Stimulated activated CD4-positive, alpha-beta T cell treated with anti-CD3 and anti-CD28 coated beads, Interleukin-4, amount 100 ng/mL, for 24 hours (primary cell): ENCODE data around the gene CNTN2.

Source experiments
- DNase-seq: peaks from one replicate; pipeline ENCODE4 v3.0.0-alpha.2; 2020

CNTN2 gene, protein sequence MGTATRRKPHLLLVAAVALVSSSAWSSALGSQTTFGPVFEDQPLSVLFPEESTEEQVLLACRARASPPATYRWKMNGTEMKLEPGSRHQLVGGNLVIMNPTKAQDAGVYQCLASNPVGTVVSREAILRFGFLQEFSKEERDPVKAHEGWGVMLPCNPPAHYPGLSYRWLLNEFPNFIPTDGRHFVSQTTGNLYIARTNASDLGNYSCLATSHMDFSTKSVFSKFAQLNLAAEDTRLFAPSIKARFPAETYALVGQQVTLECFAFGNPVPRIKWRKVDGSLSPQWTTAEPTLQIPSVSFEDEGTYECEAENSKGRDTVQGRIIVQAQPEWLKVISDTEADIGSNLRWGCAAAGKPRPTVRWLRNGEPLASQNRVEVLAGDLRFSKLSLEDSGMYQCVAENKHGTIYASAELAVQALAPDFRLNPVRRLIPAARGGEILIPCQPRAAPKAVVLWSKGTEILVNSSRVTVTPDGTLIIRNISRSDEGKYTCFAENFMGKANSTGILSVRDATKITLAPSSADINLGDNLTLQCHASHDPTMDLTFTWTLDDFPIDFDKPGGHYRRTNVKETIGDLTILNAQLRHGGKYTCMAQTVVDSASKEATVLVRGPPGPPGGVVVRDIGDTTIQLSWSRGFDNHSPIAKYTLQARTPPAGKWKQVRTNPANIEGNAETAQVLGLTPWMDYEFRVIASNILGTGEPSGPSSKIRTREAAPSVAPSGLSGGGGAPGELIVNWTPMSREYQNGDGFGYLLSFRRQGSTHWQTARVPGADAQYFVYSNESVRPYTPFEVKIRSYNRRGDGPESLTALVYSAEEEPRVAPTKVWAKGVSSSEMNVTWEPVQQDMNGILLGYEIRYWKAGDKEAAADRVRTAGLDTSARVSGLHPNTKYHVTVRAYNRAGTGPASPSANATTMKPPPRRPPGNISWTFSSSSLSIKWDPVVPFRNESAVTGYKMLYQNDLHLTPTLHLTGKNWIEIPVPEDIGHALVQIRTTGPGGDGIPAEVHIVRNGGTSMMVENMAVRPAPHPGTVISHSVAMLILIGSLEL

GRCh38 chr1:205042911-205043806 is at the start of gene CNTN2:
CNTN2 (plus strand) TSS chr1:205043212; CDS start chr1:205053186, 9,974 bp downstream.
- no peak for DNase-seq

GRCh38 chr1:204994086-204994862 is 48.7 kb upstream of the CNTN2 start:
- no peak for DNase-seq

- no peak for DNase-seq
Observed at GRCh38 chr1:204996981-204997380, 46.0 kb upstream of the CNTN2 start.

- no peak for DNase-seq
Observed at GRCh38 chr1:204997591-204998355, 45.2 kb upstream of the CNTN2 start.

DNA sequence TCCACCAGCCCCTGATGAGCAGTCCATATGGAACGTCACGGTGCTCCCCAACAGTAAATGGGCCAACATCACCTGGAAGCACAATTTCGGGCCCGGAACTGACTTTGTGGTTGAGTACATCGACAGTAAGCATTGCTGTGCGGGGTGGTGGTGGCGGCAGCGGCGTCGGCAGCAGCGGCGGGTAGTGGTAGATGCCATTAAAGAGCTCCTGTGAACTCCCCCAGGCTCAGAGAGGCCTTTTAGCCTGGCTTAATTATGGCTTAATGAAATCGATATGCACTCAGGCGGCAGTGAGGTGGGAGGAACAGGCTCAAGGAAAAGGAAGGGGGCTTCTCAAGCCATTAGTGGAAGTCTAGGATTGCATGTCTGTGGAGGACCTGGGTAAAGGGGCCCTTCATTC is 41.9 kb upstream of the CNTN2 start:
- no peak for DNase-seq

GRCh38 chr1:205002705-205003104 is 40.3 kb upstream of the CNTN2 start:
- no peak for DNase-seq

- no peak for DNase-seq
Observed at GRCh38 chr1:205003358-205004131, 39.5 kb upstream of the CNTN2 start.

- DNase-seq = no peak
Observed at GRCh38 chr1:205004351-205004750, 38.7 kb upstream of the CNTN2 start.

GRCh38 chr1:205008896-205009295 is 34.1 kb upstream of the CNTN2 start:
- no peak for DNase-seq

- DNase-seq = no peak
Observed at GRCh38 chr1:205009670-205010069, 33.3 kb upstream of the CNTN2 start.

- DNase-seq = no peak
Observed at GRCh38 chr1:205012391-205013140, 30.4 kb upstream of the CNTN2 start.

GRCh38 chr1:205013683-205014367 is 29.2 kb upstream of the CNTN2 start:
- no peak for DNase-seq

GRCh38 chr1:205014783-205015182 is 28.2 kb upstream of the CNTN2 start:
- no peak for DNase-seq

DNA sequence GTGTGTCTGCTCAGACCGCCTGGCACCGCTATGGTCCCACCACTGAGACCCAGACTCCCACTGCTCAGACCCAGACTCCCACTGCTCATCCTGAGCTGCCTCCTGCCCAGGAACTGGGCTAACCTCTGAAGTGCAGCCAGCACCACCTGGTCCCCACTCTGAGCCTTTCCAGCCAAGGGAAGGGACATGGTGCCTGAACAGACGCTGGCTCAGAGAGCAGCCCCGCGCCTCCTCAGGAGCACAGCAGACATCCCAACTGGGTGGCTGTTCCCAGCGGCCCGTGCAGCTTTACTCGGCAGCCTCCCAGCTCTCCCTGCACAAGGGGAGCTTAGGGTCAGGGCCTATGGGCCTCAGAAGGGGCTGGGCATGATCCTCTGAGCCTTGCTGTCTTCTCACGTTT is 27.8 kb upstream of the CNTN2 start:
- no peak for DNase-seq

- DNase-seq = no peak
Observed at GRCh38 chr1:205016075-205016474, 26.9 kb upstream of the CNTN2 start.

DNA sequence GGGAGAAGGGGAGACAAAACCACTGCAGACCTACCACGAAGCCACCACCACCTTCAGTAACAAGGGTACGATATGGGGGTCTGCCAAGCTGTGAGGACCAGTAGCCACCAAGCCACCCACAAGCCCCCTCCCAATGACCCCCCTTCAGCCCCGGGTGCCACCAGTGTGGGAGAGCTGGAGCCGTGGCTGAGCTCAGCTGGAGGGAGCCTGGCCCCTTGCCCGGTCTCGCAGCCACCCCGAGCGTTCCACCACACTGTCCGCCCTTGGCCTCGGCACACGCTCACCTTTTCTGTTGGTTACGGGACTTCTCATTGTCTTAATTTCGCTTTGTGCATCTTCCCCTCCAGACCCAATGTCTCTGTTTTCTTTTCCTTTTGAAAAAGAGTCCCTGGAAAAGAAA is 26.4 kb upstream of the CNTN2 start:
- no peak for DNase-seq

DNA sequence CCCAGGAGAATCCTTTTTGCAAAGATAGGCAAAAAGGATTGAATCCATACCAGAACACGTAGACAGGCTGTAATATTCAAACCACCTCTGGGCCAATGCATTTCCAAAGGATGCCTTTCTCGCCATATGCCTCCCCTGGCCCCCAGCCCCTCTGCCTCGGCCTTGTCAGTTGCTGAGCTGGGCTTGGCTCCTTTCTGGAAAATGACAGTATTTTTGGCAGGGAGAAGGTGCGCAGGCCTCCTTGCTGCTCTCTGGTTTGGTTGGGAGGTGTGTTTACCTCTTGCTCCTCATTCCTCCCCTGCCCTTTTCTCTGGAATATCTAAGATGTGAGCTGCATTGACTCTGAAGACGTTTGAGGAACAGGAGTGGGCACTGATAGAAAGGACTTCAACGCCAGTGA is 26.0 kb upstream of the CNTN2 start:
- DNase-seq = no peak

GRCh38 chr1:205017766-205018165 is 25.2 kb upstream of the CNTN2 start:
- no peak for DNase-seq

GRCh38 chr1:205018381-205018780 is 24.6 kb upstream of the CNTN2 start:
- DNase-seq = no peak
